GM21576 (cell line): ENCODE measurements around the gene LILRB5.
"Not testable (repeated sequence)": the region's sequence is repeated elsewhere in the genome, so short reads cannot be mapped to it uniquely, and the experiment has no call there.

Experiments used
- ATAC-seq: cut with Tn5 transposase; IDR thresholded peaks from one replicate; pipeline ENCODE4 v1.9.1; 2021; ENCODE audit warnings: mild to moderate bottlenecking, moderate library complexity; ENCODE audit not compliant: unreplicated experiment

The LILRB5 gene

GRCh38 chr19:54245936-54246335 lies 11.1 kb downstream of the LILRB5 start:
- ATAC-seq = no peak

- ATAC-seq = not testable (repeated sequence)
These were observed 13.3 kb downstream of the LILRB5 start for GRCh38 chr19:54243809-54244208.

- ATAC-seq = not testable (repeated sequence)
These were observed 14.4 kb downstream of the LILRB5 start, which contains the start of gene LILRA6 for GRCh38 chr19:54242646-54243045. TSS of gene LILRA6 (minus strand) at chr19:54242790.

GRCh38 chr19:54242234-54242633 lies 14.8 kb downstream of the LILRB5 start:
- ATAC-seq = not testable (repeated sequence)

GRCh38 chr19:54240372-54241336 lies 16.4 kb downstream of the LILRB5 start:
- ATAC-seq = not testable (repeated sequence)

GRCh38 chr19:54239491-54240371 lies 17.3 kb downstream of the LILRB5 start:
- not testable (repeated sequence) for ATAC-seq

GRCh38 chr19:54233941-54234340 lies 23.1 kb downstream of the LILRB5 start:
- no peak for ATAC-seq

GRCh38 chr19:54231077-54231931 lies 25.8 kb downstream of the LILRB5 start:
- no peak for ATAC-seq

- ATAC-seq = no peak
These were observed 27.0 kb downstream of the LILRB5 start for GRCh38 chr19:54230031-54230430.

GRCh38 chr19:54229146-54229545 lies 27.9 kb downstream of the LILRB5 start:
- no peak for ATAC-seq

- ATAC-seq = not testable (repeated sequence)
These were observed 32.5 kb downstream of the LILRB5 start for GRCh38 chr19:54224619-54225018.

GRCh38 chr19:54223937-54224281 lies 33.2 kb downstream of the LILRB5 start:
- ATAC-seq = not testable (repeated sequence)

GRCh38 chr19:54223277-54223936 lies 33.7 kb downstream of the LILRB5 start:
- not testable (repeated sequence) for ATAC-seq

GRCh38 chr19:54222474-54223276 lies 34.4 kb downstream of the LILRB5 start, which contains the start of gene LILRB3:
TSS of gene LILRB3 (minus strand) at chr19:54223007. CDS start at chr19:54222976, 31 bp downstream.
- not testable (repeated sequence) for ATAC-seq

- ATAC-seq = not testable (repeated sequence)
These were observed 35.1 kb downstream of the LILRB5 start for GRCh38 chr19:54221947-54222346.

GRCh38 chr19:54219702-54220101 lies 37.4 kb downstream of the LILRB5 start:
- ATAC-seq = not testable (repeated sequence)

- no peak for ATAC-seq
These were observed 38.0 kb downstream of the LILRB5 start for GRCh38 chr19:54218960-54219661.

GRCh38 chr19:54218259-54218658 lies 38.8 kb downstream of the LILRB5 start:
- ATAC-seq = no peak
